ENCODE data around the gene CBFA2T3.

DNA sequence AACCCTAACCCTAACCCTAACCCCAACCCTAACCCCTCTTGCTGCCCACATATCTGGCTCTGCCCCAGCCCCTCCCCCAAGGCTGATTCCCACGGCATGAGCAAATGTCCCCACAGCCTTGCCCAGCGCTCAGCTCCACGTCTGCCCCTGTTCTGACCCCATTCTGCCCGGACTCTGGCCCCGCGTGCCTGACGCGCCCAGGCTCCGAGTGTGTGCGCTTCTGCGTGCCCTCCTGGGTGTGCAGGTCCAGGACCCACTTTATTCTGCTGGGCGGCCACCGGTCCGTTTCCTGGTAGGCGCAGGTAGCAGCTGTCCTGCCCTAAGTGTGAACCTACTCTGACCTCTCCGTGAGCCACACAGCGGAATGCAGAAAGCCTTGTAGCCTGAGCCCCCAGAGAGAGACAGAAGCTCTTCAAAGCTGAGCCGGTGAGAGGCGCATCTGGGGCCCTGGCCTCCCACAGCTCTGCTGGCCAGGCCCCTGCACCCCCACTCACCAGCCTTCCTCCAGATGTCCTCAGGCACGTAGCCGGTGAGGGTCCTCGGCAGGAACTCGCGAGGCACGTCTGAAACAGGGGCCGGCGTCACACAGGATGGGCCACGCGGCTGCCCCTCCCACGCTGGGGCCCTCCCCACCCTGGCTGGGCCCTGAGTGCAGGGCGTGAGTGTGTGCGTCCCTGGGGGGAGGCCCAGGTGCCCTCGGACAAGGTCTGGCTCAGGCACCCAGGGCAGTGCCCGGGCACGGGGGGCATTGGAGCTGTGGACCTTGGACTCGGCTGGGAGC, 96.6 kb downstream of the CBFA2T3 start:
- TF ChIP-seq, protein P1, sequence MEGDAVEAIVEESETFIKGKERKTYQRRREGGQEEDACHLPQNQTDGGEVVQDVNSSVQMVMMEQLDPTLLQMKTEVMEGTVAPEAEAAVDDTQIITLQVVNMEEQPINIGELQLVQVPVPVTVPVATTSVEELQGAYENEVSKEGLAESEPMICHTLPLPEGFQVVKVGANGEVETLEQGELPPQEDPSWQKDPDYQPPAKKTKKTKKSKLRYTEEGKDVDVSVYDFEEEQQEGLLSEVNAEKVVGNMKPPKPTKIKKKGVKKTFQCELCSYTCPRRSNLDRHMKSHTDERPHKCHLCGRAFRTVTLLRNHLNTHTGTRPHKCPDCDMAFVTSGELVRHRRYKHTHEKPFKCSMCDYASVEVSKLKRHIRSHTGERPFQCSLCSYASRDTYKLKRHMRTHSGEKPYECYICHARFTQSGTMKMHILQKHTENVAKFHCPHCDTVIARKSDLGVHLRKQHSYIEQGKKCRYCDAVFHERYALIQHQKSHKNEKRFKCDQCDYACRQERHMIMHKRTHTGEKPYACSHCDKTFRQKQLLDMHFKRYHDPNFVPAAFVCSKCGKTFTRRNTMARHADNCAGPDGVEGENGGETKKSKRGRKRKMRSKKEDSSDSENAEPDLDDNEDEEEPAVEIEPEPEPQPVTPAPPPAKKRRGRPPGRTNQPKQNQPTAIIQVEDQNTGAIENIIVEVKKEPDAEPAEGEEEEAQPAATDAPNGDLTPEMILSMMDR (IDR thresholded peaks at IDR 0.05): no peak
- no peak for TF ChIP-seq EZH2 (IDR thresholded peaks at IDR 0.05; ENCODE audit: borderline replicate concordance, insufficient read depth, low read depth, low read length, poor library complexity, severe bottlenecking)

Measured in B cell (primary cell).